ENCODE results near the gene NSMCE1. TPM values are rescaled to one million over a fixed set of nuclear protein-coding genes. Genes with fewer than 3 reads are reported as not detected.

NSMCE1 gene, protein sequence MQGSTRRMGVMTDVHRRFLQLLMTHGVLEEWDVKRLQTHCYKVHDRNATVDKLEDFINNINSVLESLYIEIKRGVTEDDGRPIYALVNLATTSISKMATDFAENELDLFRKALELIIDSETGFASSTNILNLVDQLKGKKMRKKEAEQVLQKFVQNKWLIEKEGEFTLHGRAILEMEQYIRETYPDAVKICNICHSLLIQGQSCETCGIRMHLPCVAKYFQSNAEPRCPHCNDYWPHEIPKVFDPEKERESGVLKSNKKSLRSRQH
- 61.0 and 82.7 TPM in 2 replicates for total RNA-seq

GRCh38 chr16:27268376-27269299, at the start of gene NSMCE1:
TSS of gene NSMCE1 (minus strand) at chr16:27268772. CDS start at chr16:27257570, 11,202 bp downstream.

GRCh38 chr16:27313422-27314160, 45.0 kb upstream of the NSMCE1 start, which contains the start of gene IL4R:
TSS of gene IL4R (plus strand) at chr16:27313974. CDS start at chr16:27340204, 26,230 bp downstream.

GRCh38 chr16:27203507-27204311, 64.9 kb downstream of the NSMCE1 start, which contains the start of gene KDM8:
TSS of gene KDM8 (plus strand) at chr16:27203526. CDS start at chr16:27210124, 6,598 bp downstream.

Other genes with a start within 250 kb of the NSMCE1 start
- 0.14 TPM in 1 of 2 replicates, not detected in the other for gene C16orf82, start 201.8 kb downstream of the NSMCE1 start, total RNA-seq
- gene KDM8, start 65.2 kb downstream of the NSMCE1 start, total RNA-seq, result 6.3 and 10.0 TPM in 2 replicates
- gene IL4R, start 45.2 kb upstream of the NSMCE1 start, total RNA-seq, result 68.1 and 122 TPM in 2 replicates
- gene IL21R, start 133.4 kb upstream of the NSMCE1 start, total RNA-seq, result 0.14 and 2.0 TPM in 2 replicates

Measured in placental pericyte (primary cell).